ENCODE data around the gene NRCAM.

DNA sequence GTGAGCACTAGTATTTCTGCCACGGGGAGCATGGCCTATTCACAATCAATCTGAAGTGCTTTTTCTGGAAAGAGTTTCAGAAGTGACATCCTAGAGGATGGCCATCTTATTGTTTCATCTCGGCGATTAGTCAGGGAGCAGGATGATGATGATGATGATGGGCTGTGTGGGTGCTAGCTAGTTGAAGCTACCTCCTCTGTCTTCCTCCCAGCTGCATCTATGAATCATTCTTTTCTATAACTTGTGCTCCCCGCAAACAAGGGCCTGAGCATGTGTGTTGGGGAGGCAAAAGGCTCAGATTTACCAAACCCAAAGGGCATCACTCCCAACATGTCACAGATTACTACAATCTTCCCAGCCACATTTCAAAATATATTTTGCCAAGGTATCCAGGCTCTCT, 207.4 kb downstream of the NRCAM start:
- TF ChIP-seq KLF1 (tag by site-specific recombination; IDR thresholded peaks at IDR 0.05), result no peak
- TF ChIP-seq ZNF624 (tag by site-specific recombination; IDR thresholded peaks at IDR 0.05), result no peak
- no peak for TF ChIP-seq ZXDB (tag by site-specific recombination; IDR thresholded peaks at IDR 0.05)
